Ishikawa (cell line): ENCODE data around the gene THADA.

Experiments used
- EGR1 ChIP-seq: IDR thresholded peaks from 2 replicates; pipeline ENCODE4 v1.6.1; 2012
- RAD21 ChIP-seq: IDR thresholded peaks from 2 replicates; pipeline ENCODE4 v1.6.1; 2012; ENCODE audit warnings: low read depth
- TAF1 ChIP-seq: IDR thresholded peaks from 2 replicates; pipeline ENCODE4 v1.6.1; 2012; ENCODE audit warnings: low read depth, mild to moderate bottlenecking
- YY1 ChIP-seq: IDR thresholded peaks from 2 replicates; pipeline ENCODE4 v1.6.1; 2012; ENCODE audit warnings: low read depth

DNA sequence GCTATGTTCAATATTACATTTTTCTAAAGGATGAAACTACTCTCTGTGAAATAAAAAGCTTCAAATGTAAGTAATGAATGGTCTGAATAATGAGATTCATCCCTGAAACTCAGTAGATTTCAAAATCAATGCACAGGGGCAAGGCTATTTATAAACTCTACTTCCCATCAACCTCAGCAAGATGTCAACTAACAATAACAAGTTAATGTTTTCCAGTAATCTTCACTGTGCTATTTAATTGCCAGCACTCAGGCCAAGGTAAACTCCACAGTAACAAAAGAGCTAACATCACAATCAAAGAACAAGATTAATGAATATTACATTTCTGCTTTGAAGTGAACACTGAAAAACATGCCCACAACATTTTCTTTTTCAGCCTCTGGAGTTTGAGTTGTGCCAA is 225.1 kb downstream of the THADA start:
- no peak for TF ChIP-seq TAF1
- TF ChIP-seq EGR1, result no peak
- TF ChIP-seq RAD21, result no peak
- TF ChIP-seq YY1, result no peak
